ENCODE results near the gene ARHGDIB.
A peak's percentile ranks its signal among the peaks of the same experiment; 100 is the strongest.

Gene ARHGDIB

GRCh38 chr12:14999695-15000365 is 38.4 kb upstream of the ARHGDIB start:
- no peak overlapping the region for H3K4me3 ChIP-seq (ENCODE audit: low read length)
- no peak for DNase-seq (ENCODE audit: low read depth)
- no peak for TF ChIP-seq CTCF (conservative IDR thresholded peaks at IDR 0.05; ENCODE audit: low read length)

- no peak for TF ChIP-seq CTCF (conservative IDR thresholded peaks at IDR 0.05; ENCODE audit: low read length)
- DNase-seq (ENCODE audit: low read depth) = peak; percentile 70
- no peak overlapping the region for H3K4me3 ChIP-seq (ENCODE audit: low read length)
These were observed 37.8 kb upstream of the ARHGDIB start for GRCh38 chr12:14999021-14999694.

- no peak overlapping the region for H3K4me3 ChIP-seq (ENCODE audit: low read length)
- DNase-seq (ENCODE audit: low read depth) = no peak
- TF ChIP-seq CTCF (conservative IDR thresholded peaks at IDR 0.05; ENCODE audit: low read length) = no peak
These were observed 36.6 kb upstream of the ARHGDIB start for GRCh38 chr12:14997998-14998397.

GRCh38 chr12:14995583-14996425 is 34.4 kb upstream of the ARHGDIB start:
- peak; percentile 73 for TF ChIP-seq CTCF (conservative IDR thresholded peaks at IDR 0.05; ENCODE audit: low read length)
- H3K4me3 ChIP-seq (ENCODE audit: low read length) = no peak overlapping the region
- DNase-seq (ENCODE audit: low read depth) = peak; percentile 70

DNA sequence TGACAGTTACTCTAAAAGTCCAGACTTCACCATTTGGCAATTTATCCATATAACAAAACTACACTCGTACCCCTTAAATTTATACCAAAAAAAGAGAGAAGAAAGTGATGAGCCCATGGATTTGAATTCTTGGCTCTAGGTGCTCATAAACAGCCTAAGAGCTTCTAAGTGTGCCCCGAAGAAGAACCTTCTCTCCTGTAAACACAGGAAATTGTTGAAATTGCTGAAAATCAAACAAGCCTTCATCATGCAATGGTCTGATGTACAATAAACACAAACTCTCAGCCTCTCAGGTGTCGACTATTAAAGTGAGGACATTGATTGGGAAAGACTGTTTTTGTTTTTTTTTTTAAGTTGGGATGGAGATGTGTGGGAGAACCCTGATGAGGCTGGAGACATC is 33.2 kb upstream of the ARHGDIB start:
- TF ChIP-seq CTCF (conservative IDR thresholded peaks at IDR 0.05; ENCODE audit: low read length) = no peak
- DNase-seq (ENCODE audit: low read depth) = no peak
- H3K4me3 ChIP-seq (ENCODE audit: low read length) = no peak overlapping the region

DNA sequence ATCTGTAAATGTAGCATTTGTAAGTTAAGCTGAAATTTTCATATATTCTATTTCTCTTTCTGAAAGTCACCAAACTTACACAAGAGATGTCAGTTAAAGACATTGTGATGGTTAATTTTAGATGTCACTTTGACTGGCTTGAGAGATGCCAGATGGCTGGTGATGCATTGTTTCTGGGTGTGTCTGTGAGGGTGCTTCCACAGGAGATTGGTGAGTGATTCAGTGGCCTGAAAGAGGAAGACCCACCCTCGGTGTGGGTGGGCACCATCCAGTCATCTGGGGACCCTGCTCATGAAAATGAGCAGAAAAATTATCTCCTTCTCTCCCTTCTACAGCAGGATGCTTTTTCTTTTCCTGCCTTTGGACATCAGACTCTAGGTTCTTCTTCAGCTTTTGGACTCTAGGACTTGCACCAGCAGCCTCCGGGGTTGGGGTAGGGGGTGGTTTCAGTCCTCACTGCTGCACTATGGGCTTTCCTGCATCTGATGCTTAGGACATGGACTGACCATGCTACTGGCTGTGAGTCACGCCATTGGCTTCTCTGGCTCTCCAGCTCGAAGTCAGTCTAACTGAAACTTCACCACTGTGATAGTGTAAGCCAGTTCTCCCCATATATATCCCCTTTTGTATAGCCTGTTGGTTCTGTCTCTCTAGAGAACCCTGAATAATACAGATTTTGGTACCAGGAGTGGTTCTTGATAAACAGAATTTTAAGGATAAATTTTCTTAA is 32.3 kb upstream of the ARHGDIB start:
- DNase-seq (ENCODE audit: low read depth) = peak; percentile 54
- TF ChIP-seq CTCF (conservative IDR thresholded peaks at IDR 0.05; ENCODE audit: low read length) = no peak
- no peak overlapping the region for H3K4me3 ChIP-seq (ENCODE audit: low read length)

All from AG10803 (cell line).